ENCODE data around the gene AGMO.

Gene AGMO

DNA sequence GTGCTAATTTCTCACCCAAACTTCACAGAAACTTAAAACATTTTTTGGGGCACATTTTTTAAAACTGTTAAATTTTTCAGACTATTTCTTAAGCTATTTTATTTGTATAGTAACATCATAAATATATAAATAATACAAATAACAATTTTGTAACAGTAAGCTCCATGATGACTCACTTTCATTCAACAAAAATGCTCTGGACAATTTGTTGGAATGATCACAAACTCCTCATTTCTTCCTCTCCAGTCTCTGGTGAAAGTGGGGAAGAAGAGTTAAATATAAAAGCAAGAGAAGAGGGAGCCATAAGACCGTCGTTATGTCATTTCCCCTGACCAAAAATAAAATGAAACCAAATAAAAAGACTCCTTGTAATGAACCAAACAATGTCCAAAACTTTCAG is 162.4 kb downstream of the AGMO start:
- no peaks in the 10 kb centered on the region for H3K27me3 ChIP-seq (ENCODE audit: control insufficient read depth, insufficient read depth, low read length)
- H3K36me3 ChIP-seq (ENCODE audit: control insufficient read depth, insufficient read depth, low read length), result no peaks in the 10 kb centered on the region
- no peak overlapping the region for H3K9ac ChIP-seq (ENCODE audit: low read length)
- no peak overlapping the region for H3K4me3 ChIP-seq (ENCODE audit: low read depth, low read length)
- H3K4me1 ChIP-seq (ENCODE audit: control insufficient read depth, insufficient read depth, low read length), result no peaks in the 10 kb centered on the region
- H3K9me3 ChIP-seq (ENCODE audit: control insufficient read depth, insufficient read depth, low read depth, low read length), result peaks cover 5% of the 10 kb centered on the region; the same call in 1 of the 2 replicates
- H3K27ac ChIP-seq (ENCODE audit: low read depth, low read length), result no peak overlapping the region

- H3K9ac ChIP-seq (ENCODE audit: low read length), result no peak overlapping the region
- no peaks in the 10 kb centered on the region for H3K4me1 ChIP-seq (ENCODE audit: control insufficient read depth, insufficient read depth, low read length)
- peaks cover 5% of the 10 kb centered on the region; the same call in 1 of the 2 replicates for H3K9me3 ChIP-seq (ENCODE audit: control insufficient read depth, insufficient read depth, low read depth, low read length)
- no peak overlapping the region for H3K27ac ChIP-seq (ENCODE audit: low read depth, low read length)
- H3K27me3 ChIP-seq (ENCODE audit: control insufficient read depth, insufficient read depth, low read length), result no peaks in the 10 kb centered on the region
- H3K36me3 ChIP-seq (ENCODE audit: control insufficient read depth, insufficient read depth, low read length), result no peaks in the 10 kb centered on the region
- no peak overlapping the region for H3K4me3 ChIP-seq (ENCODE audit: low read depth, low read length)
Measured at GRCh38 chr7:15397922-15398760, 163.7 kb downstream of the AGMO start.

DNA sequence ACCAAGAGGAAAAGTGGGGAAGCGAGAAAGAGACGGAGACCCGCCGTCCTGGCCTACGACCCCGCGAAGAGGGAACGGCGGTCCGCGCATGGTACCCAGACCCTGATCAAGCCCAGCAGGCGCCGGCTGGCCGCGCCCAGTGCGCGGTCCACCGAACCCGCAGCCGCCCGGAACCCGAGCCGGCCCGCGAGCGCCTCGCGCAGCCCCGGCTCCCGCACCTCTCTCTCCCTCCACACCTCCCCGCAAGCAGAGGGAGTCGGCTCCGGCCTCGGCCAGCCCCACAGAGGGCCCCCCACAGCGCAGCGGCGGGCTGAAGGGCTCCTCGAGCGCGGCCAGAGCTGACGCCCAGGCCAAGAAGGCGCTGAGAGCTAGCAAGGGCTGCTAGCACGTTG is 164.7 kb downstream of the AGMO start:
- peaks cover 5% of the 10 kb centered on the region; the same call in 1 of the 2 replicates for H3K9me3 ChIP-seq (ENCODE audit: control insufficient read depth, insufficient read depth, low read depth, low read length)
- no peak overlapping the region for H3K9ac ChIP-seq (ENCODE audit: low read length)
- H3K4me3 ChIP-seq (ENCODE audit: low read depth, low read length), result no peak overlapping the region
- no peaks in the 10 kb centered on the region for H3K4me1 ChIP-seq (ENCODE audit: control insufficient read depth, insufficient read depth, low read length)
- H3K27me3 ChIP-seq (ENCODE audit: control insufficient read depth, insufficient read depth, low read length), result no peaks in the 10 kb centered on the region
- H3K36me3 ChIP-seq (ENCODE audit: control insufficient read depth, insufficient read depth, low read length), result no peaks in the 10 kb centered on the region
- no peak overlapping the region for H3K27ac ChIP-seq (ENCODE audit: low read depth, low read length)

DNA sequence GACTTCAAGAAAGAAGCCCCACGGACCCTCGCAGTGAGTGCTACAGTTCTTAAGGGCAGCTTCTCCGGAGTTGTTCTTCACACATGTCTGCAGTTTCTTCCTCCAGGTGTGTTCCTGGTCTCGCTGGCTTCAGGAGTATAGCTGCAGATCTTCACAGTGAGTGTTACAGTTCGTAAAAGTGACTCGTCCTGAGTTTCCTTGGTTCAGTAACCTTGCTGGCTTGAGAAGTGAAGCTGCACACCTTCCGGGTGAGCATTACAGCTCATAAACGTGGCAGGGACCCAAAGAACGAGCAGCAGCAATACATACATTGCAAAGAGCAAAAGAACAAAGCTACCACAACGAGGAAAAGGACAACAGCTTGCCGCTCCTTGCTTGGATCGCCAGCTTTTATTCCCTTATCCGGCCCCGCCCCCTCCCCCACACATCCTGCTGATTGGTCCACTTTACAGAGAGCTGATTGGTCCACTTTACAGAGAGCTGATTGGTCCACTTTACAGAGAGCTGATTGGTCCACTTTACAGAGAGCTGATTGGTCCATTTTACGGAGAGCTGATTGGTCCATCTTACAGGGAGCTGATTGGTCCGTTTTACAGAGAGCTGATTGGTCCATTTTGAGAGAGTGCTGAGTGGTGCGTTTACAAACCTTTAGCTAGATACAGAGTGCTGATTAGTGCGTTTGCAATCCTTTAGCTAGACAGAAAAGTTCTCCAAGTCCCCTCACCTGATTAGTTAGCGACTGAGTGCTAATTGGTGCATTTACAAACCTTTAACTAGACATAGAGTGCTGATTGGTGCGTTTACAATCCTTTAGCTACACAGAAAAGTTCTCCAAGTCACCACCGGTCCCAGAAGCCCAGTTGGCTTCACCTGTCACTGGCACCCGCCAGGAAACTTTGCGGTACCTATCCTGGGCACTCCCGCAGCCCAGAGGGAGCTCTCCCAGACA is 165.3 kb downstream of the AGMO start:
- no peaks in the 10 kb centered on the region for H3K27me3 ChIP-seq (ENCODE audit: control insufficient read depth, insufficient read depth, low read length)
- no peak overlapping the region for H3K4me3 ChIP-seq (ENCODE audit: low read depth, low read length)
- H3K4me1 ChIP-seq (ENCODE audit: control insufficient read depth, insufficient read depth, low read length), result no peaks in the 10 kb centered on the region
- peaks cover 5% of the 10 kb centered on the region; the same call in 1 of the 2 replicates for H3K9me3 ChIP-seq (ENCODE audit: control insufficient read depth, insufficient read depth, low read depth, low read length)
- H3K9ac ChIP-seq (ENCODE audit: low read length), result no peak overlapping the region
- H3K27ac ChIP-seq (ENCODE audit: low read depth, low read length), result no peak overlapping the region
- no peaks in the 10 kb centered on the region for H3K36me3 ChIP-seq (ENCODE audit: control insufficient read depth, insufficient read depth, low read length)

- no peak overlapping the region for H3K4me3 ChIP-seq (ENCODE audit: low read depth, low read length)
- H3K27ac ChIP-seq (ENCODE audit: low read depth, low read length), result no peak overlapping the region
- H3K9me3 ChIP-seq (ENCODE audit: control insufficient read depth, insufficient read depth, low read depth, low read length), result no peaks in the 10 kb centered on the region
- H3K9ac ChIP-seq (ENCODE audit: low read length), result no peak overlapping the region
- H3K27me3 ChIP-seq (ENCODE audit: control insufficient read depth, insufficient read depth, low read length), result no peaks in the 10 kb centered on the region
- no peaks in the 10 kb centered on the region for H3K4me1 ChIP-seq (ENCODE audit: control insufficient read depth, insufficient read depth, low read length)
- H3K36me3 ChIP-seq (ENCODE audit: control insufficient read depth, insufficient read depth, low read length), result no peaks in the 10 kb centered on the region
Measured at GRCh38 chr7:15389073-15389472, 172.7 kb downstream of the AGMO start.

- Histone ChIP-seq H3K4me1 (ENCODE audit: control insufficient read depth, insufficient read depth, low read length) (no peaks in the 10 kb centered on the region; the same call in 1 of the 2 replicates), H3K36me3 (ENCODE audit: control insufficient read depth, insufficient read depth, low read length) (no peaks in the 10 kb centered on the region), H3K9ac (ENCODE audit: low read length) (no peak overlapping the region), H3K9me3 (ENCODE audit: control insufficient read depth, insufficient read depth, low read depth, low read length) (no peaks in the 10 kb centered on the region), H3K27me3 (ENCODE audit: control insufficient read depth, insufficient read depth, low read length) (no peaks in the 10 kb centered on the region), H3K4me3 (ENCODE audit: low read depth, low read length) (no peak overlapping the region), H3K27ac (ENCODE audit: low read depth, low read length) (no peak overlapping the region)
Measured at GRCh38 chr7:15378494-15379145, 183.2 kb downstream of the AGMO start.

DNA sequence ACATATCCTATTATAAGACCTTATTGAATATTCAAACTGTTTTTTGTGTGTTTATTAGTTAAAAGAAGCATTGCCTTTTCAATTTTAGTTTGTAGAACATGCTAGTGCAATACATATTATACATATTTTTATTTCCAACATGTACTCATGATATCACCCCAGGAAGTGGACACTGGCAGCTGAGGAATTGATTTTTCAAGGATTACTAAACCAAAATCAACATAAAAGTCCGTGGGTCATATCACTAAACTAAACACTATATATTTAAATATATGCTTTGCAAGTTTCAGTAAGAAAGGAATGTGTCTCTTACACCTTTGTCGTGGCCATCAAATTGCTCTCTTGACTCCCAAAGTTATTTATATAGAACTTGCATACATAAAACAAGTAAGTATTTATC is 185.2 kb downstream of the AGMO start:
- no peaks in the 10 kb centered on the region for H3K27me3 ChIP-seq (ENCODE audit: control insufficient read depth, insufficient read depth, low read length)
- H3K9ac ChIP-seq (ENCODE audit: low read length), result no peak overlapping the region
- H3K4me1 ChIP-seq (ENCODE audit: control insufficient read depth, insufficient read depth, low read length), result no peaks in the 10 kb centered on the region; the same call in 1 of the 2 replicates
- H3K9me3 ChIP-seq (ENCODE audit: control insufficient read depth, insufficient read depth, low read depth, low read length), result no peaks in the 10 kb centered on the region
- no peaks in the 10 kb centered on the region for H3K36me3 ChIP-seq (ENCODE audit: control insufficient read depth, insufficient read depth, low read length)
- no peak overlapping the region for H3K4me3 ChIP-seq (ENCODE audit: low read depth, low read length)
- H3K27ac ChIP-seq (ENCODE audit: low read depth, low read length), result no peak overlapping the region

DNA sequence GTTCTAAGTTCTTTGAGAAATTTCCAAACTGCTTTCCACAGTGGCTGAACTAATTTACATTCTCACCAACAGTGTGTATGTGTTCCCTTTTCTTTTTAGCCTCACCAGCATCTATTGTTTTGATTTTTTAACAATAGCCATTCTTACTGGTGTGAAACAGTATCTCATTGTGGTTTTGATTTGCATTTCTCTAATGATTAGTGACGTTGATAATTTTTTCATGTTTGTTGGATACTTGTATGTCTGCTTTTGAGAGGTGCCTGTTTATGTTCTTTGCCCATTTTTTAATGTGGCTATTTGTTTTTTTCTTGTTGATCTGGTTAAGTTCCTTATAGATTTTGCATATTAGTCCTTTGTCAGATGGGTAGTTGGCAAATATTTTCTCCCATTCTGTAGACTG is 191.4 kb downstream of the AGMO start:
- H3K4me3 ChIP-seq (ENCODE audit: low read depth, low read length), result no peak overlapping the region
- H3K27me3 ChIP-seq (ENCODE audit: control insufficient read depth, insufficient read depth, low read length), result no peaks in the 10 kb centered on the region
- H3K27ac ChIP-seq (ENCODE audit: low read depth, low read length), result no peak overlapping the region
- no peaks in the 10 kb centered on the region for H3K36me3 ChIP-seq (ENCODE audit: control insufficient read depth, insufficient read depth, low read length)
- H3K4me1 ChIP-seq (ENCODE audit: control insufficient read depth, insufficient read depth, low read length), result no peaks in the 10 kb centered on the region
- no peak overlapping the region for H3K9ac ChIP-seq (ENCODE audit: low read length)
- H3K9me3 ChIP-seq (ENCODE audit: control insufficient read depth, insufficient read depth, low read depth, low read length), result no peaks in the 10 kb centered on the region

DNA sequence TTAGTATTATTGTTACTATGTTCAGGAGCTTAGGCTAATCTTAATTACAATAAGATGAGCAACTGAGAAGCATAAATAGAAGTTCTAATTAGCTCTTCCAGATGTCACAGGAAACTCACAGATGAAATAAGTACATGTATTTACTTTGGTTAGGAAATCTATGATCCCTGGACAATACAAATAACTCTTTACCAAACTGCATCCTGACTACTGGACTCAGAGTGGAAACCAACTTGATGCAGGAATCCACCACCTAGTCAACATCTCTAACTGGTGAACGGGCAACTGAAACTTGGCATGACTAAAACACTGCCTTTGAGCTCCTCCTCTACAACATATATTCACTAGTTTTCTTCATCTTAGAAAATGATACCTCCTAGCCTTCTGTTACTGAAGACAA is 193.2 kb downstream of the AGMO start:
- no peak overlapping the region for H3K9ac ChIP-seq (ENCODE audit: low read length)
- no peaks in the 10 kb centered on the region for H3K36me3 ChIP-seq (ENCODE audit: control insufficient read depth, insufficient read depth, low read length)
- no peak overlapping the region for H3K27ac ChIP-seq (ENCODE audit: low read depth, low read length)
- no peaks in the 10 kb centered on the region for H3K4me1 ChIP-seq (ENCODE audit: control insufficient read depth, insufficient read depth, low read length)
- H3K4me3 ChIP-seq (ENCODE audit: low read depth, low read length), result no peak overlapping the region
- H3K9me3 ChIP-seq (ENCODE audit: control insufficient read depth, insufficient read depth, low read depth, low read length), result no peaks in the 10 kb centered on the region
- H3K27me3 ChIP-seq (ENCODE audit: control insufficient read depth, insufficient read depth, low read length), result no peaks in the 10 kb centered on the region

DNA sequence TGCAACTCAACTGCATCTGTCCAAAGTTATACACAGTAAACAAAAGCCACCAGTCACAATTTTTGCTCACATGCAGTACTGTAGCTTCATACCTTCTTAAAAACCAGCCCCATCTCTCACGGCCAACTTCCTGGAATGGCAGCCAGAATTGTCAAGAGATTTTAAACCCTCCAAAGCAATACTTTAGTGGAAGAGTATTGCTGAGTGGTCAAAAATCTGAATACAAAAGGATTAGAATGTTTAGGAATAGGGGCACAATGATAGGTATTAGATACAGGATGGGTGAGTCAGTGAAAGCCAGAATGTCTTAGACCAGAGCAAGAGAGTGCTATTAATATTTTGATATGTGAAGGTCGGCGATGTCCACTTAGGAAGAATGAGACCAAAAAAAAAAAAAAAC is 193.9 kb downstream of the AGMO start:
- H3K27me3 ChIP-seq (ENCODE audit: control insufficient read depth, insufficient read depth, low read length), result no peaks in the 10 kb centered on the region
- no peak overlapping the region for H3K9ac ChIP-seq (ENCODE audit: low read length)
- H3K4me3 ChIP-seq (ENCODE audit: low read depth, low read length), result no peak overlapping the region
- H3K4me1 ChIP-seq (ENCODE audit: control insufficient read depth, insufficient read depth, low read length), result no peaks in the 10 kb centered on the region
- H3K9me3 ChIP-seq (ENCODE audit: control insufficient read depth, insufficient read depth, low read depth, low read length), result no peaks in the 10 kb centered on the region
- no peaks in the 10 kb centered on the region for H3K36me3 ChIP-seq (ENCODE audit: control insufficient read depth, insufficient read depth, low read length)
- H3K27ac ChIP-seq (ENCODE audit: low read depth, low read length), result no peak overlapping the region
